ENCODE data around the gene NUP155.

- TF ChIP-seq POLR2A (IDR thresholded peaks at IDR 0.05) = no peak
- TF ChIP-seq, protein P1, sequence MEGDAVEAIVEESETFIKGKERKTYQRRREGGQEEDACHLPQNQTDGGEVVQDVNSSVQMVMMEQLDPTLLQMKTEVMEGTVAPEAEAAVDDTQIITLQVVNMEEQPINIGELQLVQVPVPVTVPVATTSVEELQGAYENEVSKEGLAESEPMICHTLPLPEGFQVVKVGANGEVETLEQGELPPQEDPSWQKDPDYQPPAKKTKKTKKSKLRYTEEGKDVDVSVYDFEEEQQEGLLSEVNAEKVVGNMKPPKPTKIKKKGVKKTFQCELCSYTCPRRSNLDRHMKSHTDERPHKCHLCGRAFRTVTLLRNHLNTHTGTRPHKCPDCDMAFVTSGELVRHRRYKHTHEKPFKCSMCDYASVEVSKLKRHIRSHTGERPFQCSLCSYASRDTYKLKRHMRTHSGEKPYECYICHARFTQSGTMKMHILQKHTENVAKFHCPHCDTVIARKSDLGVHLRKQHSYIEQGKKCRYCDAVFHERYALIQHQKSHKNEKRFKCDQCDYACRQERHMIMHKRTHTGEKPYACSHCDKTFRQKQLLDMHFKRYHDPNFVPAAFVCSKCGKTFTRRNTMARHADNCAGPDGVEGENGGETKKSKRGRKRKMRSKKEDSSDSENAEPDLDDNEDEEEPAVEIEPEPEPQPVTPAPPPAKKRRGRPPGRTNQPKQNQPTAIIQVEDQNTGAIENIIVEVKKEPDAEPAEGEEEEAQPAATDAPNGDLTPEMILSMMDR (IDR thresholded peaks at IDR 0.05) = no peak
Measured at GRCh38 chr5:37370550-37370863, 399 bp downstream of the NUP155 start.
